ENCODE data around the gene TTLL12. TPM values are rescaled to one million over a fixed set of nuclear protein-coding genes. Genes with fewer than 3 reads are reported as not detected.

Gene TTLL12
- total RNA-seq, 4 donors from 2014 or later: 43.6 to 93.9 (median 81.4) TPM

DNA sequence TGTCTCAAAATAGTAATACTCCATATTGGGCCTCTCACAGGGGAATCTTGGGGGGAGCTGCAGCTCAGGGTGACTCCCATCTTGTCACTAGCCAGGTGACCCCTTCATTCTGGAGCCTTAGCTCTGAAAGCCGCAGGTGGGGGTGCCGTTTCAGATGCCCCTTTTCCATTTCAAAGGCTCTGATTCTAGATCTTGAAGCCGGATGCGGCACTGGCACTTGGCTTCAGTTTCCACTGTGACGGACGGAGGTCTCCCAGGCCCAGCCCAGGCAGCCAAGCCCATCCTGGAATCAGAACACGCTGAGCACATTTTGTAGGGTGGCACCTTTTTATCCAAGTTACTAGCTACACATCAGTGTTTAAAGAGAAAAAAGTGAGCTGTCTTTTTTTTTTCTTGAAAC lies 70.0 kb downstream of the TTLL12 start:
- no peaks in the 10 kb centered on the region for H3K36me3 ChIP-seq
- no peak for DNase-seq (ENCODE audit: low spot score in 2 of 2)
- no peaks in the 10 kb centered on the region for H3K9me3 ChIP-seq
- 87% methylated on average over 7 of the region's 7 CpGs for WGBS
- TF ChIP-seq POLR2A (IDR thresholded peaks at IDR 0.05) (no peak), EP300 (IDR thresholded peaks at IDR 0.05) (no peak)
- TF ChIP-seq, protein P1, sequence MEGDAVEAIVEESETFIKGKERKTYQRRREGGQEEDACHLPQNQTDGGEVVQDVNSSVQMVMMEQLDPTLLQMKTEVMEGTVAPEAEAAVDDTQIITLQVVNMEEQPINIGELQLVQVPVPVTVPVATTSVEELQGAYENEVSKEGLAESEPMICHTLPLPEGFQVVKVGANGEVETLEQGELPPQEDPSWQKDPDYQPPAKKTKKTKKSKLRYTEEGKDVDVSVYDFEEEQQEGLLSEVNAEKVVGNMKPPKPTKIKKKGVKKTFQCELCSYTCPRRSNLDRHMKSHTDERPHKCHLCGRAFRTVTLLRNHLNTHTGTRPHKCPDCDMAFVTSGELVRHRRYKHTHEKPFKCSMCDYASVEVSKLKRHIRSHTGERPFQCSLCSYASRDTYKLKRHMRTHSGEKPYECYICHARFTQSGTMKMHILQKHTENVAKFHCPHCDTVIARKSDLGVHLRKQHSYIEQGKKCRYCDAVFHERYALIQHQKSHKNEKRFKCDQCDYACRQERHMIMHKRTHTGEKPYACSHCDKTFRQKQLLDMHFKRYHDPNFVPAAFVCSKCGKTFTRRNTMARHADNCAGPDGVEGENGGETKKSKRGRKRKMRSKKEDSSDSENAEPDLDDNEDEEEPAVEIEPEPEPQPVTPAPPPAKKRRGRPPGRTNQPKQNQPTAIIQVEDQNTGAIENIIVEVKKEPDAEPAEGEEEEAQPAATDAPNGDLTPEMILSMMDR (IDR thresholded peaks at IDR 0.05): no peak
- H3K4me3 ChIP-seq: no peak overlapping the region
- no peak overlapping the region for H3K27ac ChIP-seq
- H3K27me3 ChIP-seq: peaks cover 8% of the 10 kb centered on the region
- H3K4me1 ChIP-seq: no peaks in the 10 kb centered on the region

Other genes starting within 250 kb of the TTLL12 start
- gene PACSIN2, start 172.0 kb downstream of the TTLL12 start, total RNA-seq: 10 to 100 TPM; 38.9 to 74.8 (median 55.3) TPM
- 1 to 10 TPM; 4.3 to 8.7 (median 5.0) TPM for gene TTLL1, start 97.7 kb downstream of the TTLL12 start, total RNA-seq
- 10 to 100 TPM in 1 of 4 donors, 1 to 10 TPM in 3; 6.1 to 11.3 (median 7.3) TPM for gene BIK, start 76.4 kb downstream of the TTLL12 start, total RNA-seq
- 10 to 100 TPM; 21.1 to 38.0 (median 25.2) TPM for gene MCAT, start 43.7 kb downstream of the TTLL12 start, total RNA-seq
- gene TSPO, start 35.6 kb downstream of the TTLL12 start, total RNA-seq: 100 to 1,000 TPM; 346 to 897 (median 746) TPM
- gene SCUBE1, start 156.2 kb upstream of the TTLL12 start, total RNA-seq: 1 to 10 TPM in 1 of 4 donors, under 1 TPM in 3; 0.47 to 1.1 (median 0.78) TPM
- gene MPPED1, start 224.9 kb upstream of the TTLL12 start, total RNA-seq: under 1 TPM in 3 of 4 donors, not detected in 1; 0.23 to 0.99 (median 0.80) TPM